Heart right ventricle (tissue), 16 donors: ENCODE results near the gene ALDH16A1. TPM values are rescaled to one million over a fixed set of nuclear protein-coding genes. Genes with fewer than 3 reads are reported as not detected.
A peak's percentile ranks its signal among the peaks of the same experiment; 100 is the strongest.

ENCODE experiments used
- ATAC-seq, 8 donors: fragments of 200-7000 bp; cut with Tn5 transposase; one replicate each; pipeline ENCODE4 v1.9.1; 2020; ENCODE audit warnings: mild to moderate bottlenecking in 8 of 8, moderate library complexity in 8 of 8, moderate number of reproducible peaks in 1 of 8
- DNase-seq, 2 donors: peaks; one replicate each; pipeline ENCODE4 v3.0.0-alpha.2; 2020
- H3K27ac ChIP-seq, 10 donors: fragments of 200-600 bp; sonication (generic) in 2 of 10; one replicate each; pipeline versions ENCODE4 v1.5.0 to v1.8.0; 2020 to 2022; ENCODE audit warnings: mild to moderate bottlenecking in 3 of 10
- H3K27me3 ChIP-seq, 7 donors: fragments of 200-600 bp; one replicate each; pipeline ENCODE4 v1.8.0; 2021 to 2022; ENCODE audit warnings: mild to moderate bottlenecking in 2 of 7
- H3K36me3 ChIP-seq, 9 donors: fragments of 200-600 bp; sonication (generic) in 1 of 9; one replicate each; pipeline versions ENCODE4 v1.5.0 to v1.8.0; 2020 to 2022; ENCODE audit warnings: mild to moderate bottlenecking in 2 of 9
- H3K4me1 ChIP-seq, 9 donors: fragments of 200-600 bp; sonication (generic) in 1 of 9; one replicate each; pipeline versions ENCODE4 v1.5.0 to v1.8.0; 2020 to 2022; ENCODE audit warnings: mild to moderate bottlenecking in 4 of 9
- H3K4me3 ChIP-seq, 10 donors: fragments of 200-600 bp; sonication (generic) in 2 of 10; one replicate each; pipeline versions ENCODE4 v1.5.0 to v1.8.0; 2020 to 2022; ENCODE audit warnings: mild to moderate bottlenecking in 7 of 10, moderate library complexity in 2 of 10
- H3K9me3 ChIP-seq, 11 donors: fragments of 200-600 bp in 10 of 11; sonication (generic) in 2 of 11; one replicate each; pipeline versions ENCODE4 v1.5.0 to v1.8.0; 2013 to 2022; ENCODE audit warnings: mild to moderate bottlenecking in 2 of 11, control low read depth in 1 of 11, moderate library complexity in 1 of 11
- WGBS, 2 donors: extraction: QIAGEN DNeasy Blood & Tissue Kit; methylation state at CpG; one replicate each; pipeline ENCODE4 v1.1.7; 2013; ENCODE audit warnings: inconsistent platforms in 1 of 2; 5-methylcytosine and 5-hydroxymethylcytosine counted together
- intact Hi-C, 10 donors: fragments of 100-400 bp; cut with DNase I; formaldehyde crosslinking; loops; one replicate each; pipeline versions ENCODE4 v1.11.1 to v1.14.2; 2022
- polyA plus RNA-seq, 2 donors: library from polyadenylated mRNA; stranded (reverse); fragments of 200-250 nt; gene quantifications; one replicate each; pipeline ENCODE4 v1.2.3, GENCODE V29; 2013
- total RNA-seq, 10 donors: library from RNA; stranded (reverse); fragmentation: NEBNext Ultra II Directional in 3 of 10; extraction: Animal tissue kit (Norgen Biotek cat#: 25700) in 3 of 10; gene quantifications; one replicate each; pipeline versions ENCODE4 v1.2.1 to v1.2.4, GENCODE V29; 2021 to 2023
- TF ChIP-seq, protein P1 (sequence below), 9 donors: fragments of 200-600 bp; sonication (generic) in 2 of 9; IDR thresholded peaks; one replicate each; pipeline versions ENCODE4 v1.5.0 to v1.8.0; 2021 to 2022; ENCODE audit warnings: antibody characterized with exemption in 9 of 9, mild to moderate bottlenecking in 5 of 9, moderate library complexity in 1 of 9
- donor health status: Arrhythmogenic right ventricular cardiomyopathy.
- donor health status: ischemic (EF 13 %, LVEDD 7.1; RV severe dilation, severe dysfunction).
- donor health status: healthy with polysubstance abuse.
- donor health status: DM: no; HTN: yes; CAD: no.
- donor health status: DM: no; HTN: no; CAD: no.
- donor health status: ischemic (EF 25% LVEDD 6.9; RV normal size, moderate dysfunction).
- donor health status: ischemic (EF 25% LVEDD 5.7; RV mildly dilated, moderate dysfunction).
- donor health status: healthy.
- donor health status: DM: yes; HTN: yes; CAD: no.
- donor health status: Ischemic cardiomyopathy.
- donor health status: ischemic (EF 35%, LVEDD 5.7; RV mildly dilated, moderate dysfunction).
- donor health status: nonischemic (EF 11% LVEDD 7.7; RV severe dilation, severe dysfunction).
- donor health status: DM: yes; HTN: yes; CAD: no.
- donor health status: PGD.
- donor health status: ischemic (EF 29% LVEDD 5.4; RV normal size, mild dysfunction).
- donor health status: nonischemic (EF 23%, LVEDD 6.1; RV moderate dilation, normal function).

The ALDH16A1 gene
- total and polyA plus RNA-seq, 12 donors, result 4.4 to 19.9 (median 8.7) TPM

- H3K9me3 ChIP-seq, result no peaks in the 10 kb centered on the region
- TF ChIP-seq, protein P1, sequence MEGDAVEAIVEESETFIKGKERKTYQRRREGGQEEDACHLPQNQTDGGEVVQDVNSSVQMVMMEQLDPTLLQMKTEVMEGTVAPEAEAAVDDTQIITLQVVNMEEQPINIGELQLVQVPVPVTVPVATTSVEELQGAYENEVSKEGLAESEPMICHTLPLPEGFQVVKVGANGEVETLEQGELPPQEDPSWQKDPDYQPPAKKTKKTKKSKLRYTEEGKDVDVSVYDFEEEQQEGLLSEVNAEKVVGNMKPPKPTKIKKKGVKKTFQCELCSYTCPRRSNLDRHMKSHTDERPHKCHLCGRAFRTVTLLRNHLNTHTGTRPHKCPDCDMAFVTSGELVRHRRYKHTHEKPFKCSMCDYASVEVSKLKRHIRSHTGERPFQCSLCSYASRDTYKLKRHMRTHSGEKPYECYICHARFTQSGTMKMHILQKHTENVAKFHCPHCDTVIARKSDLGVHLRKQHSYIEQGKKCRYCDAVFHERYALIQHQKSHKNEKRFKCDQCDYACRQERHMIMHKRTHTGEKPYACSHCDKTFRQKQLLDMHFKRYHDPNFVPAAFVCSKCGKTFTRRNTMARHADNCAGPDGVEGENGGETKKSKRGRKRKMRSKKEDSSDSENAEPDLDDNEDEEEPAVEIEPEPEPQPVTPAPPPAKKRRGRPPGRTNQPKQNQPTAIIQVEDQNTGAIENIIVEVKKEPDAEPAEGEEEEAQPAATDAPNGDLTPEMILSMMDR (IDR thresholded peaks at IDR 0.05), result no peak
- WGBS, 2 donors, result 53 to 56% methylated on average over 9 of the region's 9 CpGs
- H3K4me1 ChIP-seq, result peaks cover 0 to 17% (median 0%) of the 10 kb centered on the region in 9 donors
- H3K4me3 ChIP-seq, result no peak overlapping the region
- no peaks in the 10 kb centered on the region for H3K36me3 ChIP-seq
- intact Hi-C loops, result no loop called here
- DNase-seq (peak in 1 of 2 donors; percentile 45), ATAC-seq (peak in 6 of 8 donors; percentile 19 to 65 (median 49))
- no peak overlapping the region for H3K27ac ChIP-seq
- H3K27me3 ChIP-seq, result peaks cover 0 to 35% (median 28%) of the 10 kb centered on the region in 7 donors
These were observed 39.7 kb upstream of the ALDH16A1 start for GRCh38 chr19:49413348-49413747.

DNA sequence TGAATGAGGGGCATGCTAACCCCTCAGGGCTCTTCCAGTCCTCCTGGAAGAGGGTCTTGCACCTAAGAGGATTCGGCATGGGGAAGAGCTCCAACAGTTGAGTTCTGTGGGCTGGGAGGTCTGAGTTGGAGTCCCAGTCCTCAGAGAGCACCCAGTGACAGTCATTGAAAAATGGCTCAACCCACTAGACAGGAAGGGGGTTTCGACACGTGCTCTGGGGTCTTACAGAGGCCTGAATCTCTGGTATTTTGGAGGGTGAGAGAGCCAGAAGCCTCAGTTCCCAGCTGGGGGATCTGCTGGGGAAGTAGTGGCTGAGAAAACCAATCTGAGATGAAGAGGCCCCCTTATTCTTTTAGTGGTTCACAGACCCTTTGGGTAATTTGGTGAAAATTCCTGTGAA lies 38.8 kb upstream of the ALDH16A1 start:
- intact Hi-C loops, result no loop called here
- H3K4me3 ChIP-seq, result no peak overlapping the region
- H3K27ac ChIP-seq, result no peak overlapping the region
- DNase-seq (no peak), ATAC-seq (no peak)
- H3K27me3 ChIP-seq, result peaks cover 0 to 44% (median 35%) of the 10 kb centered on the region in 7 donors
- WGBS, 2 donors, result 90 to 91% methylated on average over 3 of the region's 3 CpGs
- peaks cover 0 to 11% (median 0%) of the 10 kb centered on the region in 9 donors for H3K4me1 ChIP-seq
- H3K36me3 ChIP-seq, result no peaks in the 10 kb centered on the region
- no peaks in the 10 kb centered on the region for H3K9me3 ChIP-seq
- TF ChIP-seq, protein P1 (IDR thresholded peaks at IDR 0.05), result no peak

- ATAC-seq (peak in 3 of 8 donors; percentile 13 to 28 (median 20)), DNase-seq (no peak)
- Histone ChIP-seq H3K36me3 (no peaks in the 10 kb centered on the region), H3K9me3 (no peaks in the 10 kb centered on the region), H3K4me1 (peaks cover 0 to under 1% (median 0%) of the 10 kb centered on the region in 9 donors), H3K27me3 (peaks cover under 1 to 54% (median 45%) of the 10 kb centered on the region in 7 donors), H3K27ac (no peak overlapping the region), H3K4me3 (no peak overlapping the region)
- 50 to 71% methylated on average over 15 of the region's 15 CpGs for WGBS, 2 donors
- TF ChIP-seq, protein P1 (IDR thresholded peaks at IDR 0.05), result no peak
- intact Hi-C loops, result no loop called here
These were observed 37.8 kb upstream of the ALDH16A1 start for GRCh38 chr19:49415102-49415809.

DNA sequence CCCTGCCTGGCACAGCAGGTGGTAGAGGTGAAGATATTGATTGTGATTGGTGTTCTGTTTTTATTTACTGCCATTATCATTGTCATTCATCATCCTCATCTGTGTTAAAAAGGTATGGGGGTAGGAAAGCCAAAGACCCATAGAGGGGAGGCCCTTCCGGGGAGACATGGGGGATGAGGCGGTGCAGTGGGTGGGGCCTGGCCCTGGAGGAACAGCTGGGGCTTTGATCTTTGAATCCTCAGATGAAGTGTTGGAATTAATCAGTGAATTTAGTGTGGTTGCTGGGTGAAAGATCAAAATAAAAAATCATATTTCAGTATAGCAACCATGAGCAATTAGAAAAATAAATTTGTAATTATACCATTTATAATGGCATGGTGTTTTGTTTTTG lies 37.2 kb upstream of the ALDH16A1 start:
- Histone ChIP-seq H3K4me1 (peaks cover 0 to 4% (median 3%) of the 10 kb centered on the region in 9 donors), H3K4me3 (no peak overlapping the region), H3K27me3 (peaks cover 4 to 59% (median 50%) of the 10 kb centered on the region in 7 donors), H3K36me3 (no peaks in the 10 kb centered on the region), H3K27ac (no peak overlapping the region), H3K9me3 (no peaks in the 10 kb centered on the region)
- ATAC-seq (no peak), DNase-seq (no peak)
- TF ChIP-seq, protein P1 (IDR thresholded peaks at IDR 0.05), result no peak
- intact Hi-C loops, result no loop called here
- 78 to 81% methylated on average over 2 of the region's 2 CpGs for WGBS, 2 donors
